HepG2 (cell line): ENCODE data around the gene BAHCC1. TPM values are rescaled to one million over a fixed set of nuclear protein-coding genes. Genes with fewer than 3 reads are reported as not detected.

Source experiments
- KDM1A ChIP-seq: IDR thresholded peaks from 2 replicates; pipeline ENCODE4 v1.6.1; 2016; ENCODE audit warnings: missing compliant biosample characterization
- KDM5B ChIP-seq: sonication (generic); formaldehyde crosslinking; IDR thresholded peaks from 2 replicates; pipeline ENCODE4 v1.4.0; 2020; ENCODE audit warnings: missing genetic modification reagents, mild to moderate bottlenecking, borderline replicate concordance
- KLF12 ChIP-seq: sonication (generic); formaldehyde crosslinking; IDR thresholded peaks from 2 replicates; pipeline ENCODE4 v1.4.0; 2020; ENCODE audit warnings: missing genetic modification reagents, borderline replicate concordance
- MAF1 ChIP-seq: sonication (generic); formaldehyde crosslinking; IDR thresholded peaks from 2 replicates; pipeline ENCODE4 v1.5.0; 2020; ENCODE audit warnings: missing genetic modification reagents, borderline replicate concordance
- NKX3-1 ChIP-seq: sonication (generic); formaldehyde crosslinking; IDR thresholded peaks from 2 replicates; pipeline ENCODE4 v1.5.0; 2020; ENCODE audit warnings: missing genetic modification reagents
- NR2F1 ChIP-seq, 2 experiments: fragments of 450-650 bp in 1 of 2; formaldehyde crosslinking in 1 of 2; IDR thresholded peaks; 2 replicates each; pipeline versions ENCODE4 v1.5.0 to v1.6.1; 2016 to 2020; ENCODE audit warnings: mild to moderate bottlenecking in 1 of 2, missing compliant biosample characterization in 1 of 2, missing genetic modification reagents in 1 of 2, moderate library complexity in 1 of 2
- PBX3 ChIP-seq: sonication (generic); formaldehyde crosslinking; IDR thresholded peaks from 2 replicates; pipeline ENCODE4 v1.8.1; 2023; ENCODE audit warnings: missing genetic modification reagents, inconsistent platforms, borderline replicate concordance
- PHF5A ChIP-seq: IDR thresholded peaks from one replicate; pipeline ENCODE4 v1.6.1; 2018; ENCODE audit warnings: low read depth, missing genetic modification reagents; ENCODE audit not compliant: unreplicated experiment
- SALL2 ChIP-seq: sonication (generic); formaldehyde crosslinking; IDR thresholded peaks from 2 replicates; pipeline ENCODE4 v1.8.1; 2023; ENCODE audit warnings: mild to moderate bottlenecking, missing genetic modification reagents, inconsistent platforms
- SNAPC2 ChIP-seq: sonication (generic); formaldehyde crosslinking; IDR thresholded peaks from 2 replicates; pipeline ENCODE4 v1.8.1; 2022; ENCODE audit warnings: mild to moderate bottlenecking, missing genetic modification reagents
- SRSF1 ChIP-seq: fragments of 200-400 bp; formaldehyde crosslinking; optimal IDR thresholded peaks from 2 replicates; pipeline ENCODE3; 2017; ENCODE audit warnings: mild to moderate bottlenecking, low read depth, low read length, moderate library complexity
- TFDP2 ChIP-seq: sonication (generic); formaldehyde crosslinking; IDR thresholded peaks from 2 replicates; pipeline ENCODE4 v1.4.0; 2020; ENCODE audit warnings: missing genetic modification reagents
- ZNF30 ChIP-seq: sonication (generic); formaldehyde crosslinking; IDR thresholded peaks from 2 replicates; pipeline ENCODE4 v1.5.0; 2020; ENCODE audit warnings: mild to moderate bottlenecking, missing genetic modification reagents
- ZNF687 ChIP-seq: sonication (generic); formaldehyde crosslinking; IDR thresholded peaks from 2 replicates; pipeline ENCODE4 v1.5.1; 2020; ENCODE audit warnings: mild to moderate bottlenecking, missing genetic modification reagents, moderate library complexity
- ZNF7 ChIP-seq: IDR thresholded peaks from 2 replicates; pipeline ENCODE4 v1.6.1; 2016; ENCODE audit warnings: missing biosample characterization, missing genetic modification reagents
- ZNF800 ChIP-seq: sonication (generic); formaldehyde crosslinking; IDR thresholded peaks from 2 replicates; pipeline ENCODE4 v1.4.0; 2020; ENCODE audit warnings: missing genetic modification reagents
- ZXDC ChIP-seq: sonication (generic); formaldehyde crosslinking; IDR thresholded peaks from 2 replicates; pipeline ENCODE4 v1.5.0; 2020; ENCODE audit warnings: mild to moderate bottlenecking, missing genetic modification reagents
- polyA plus RNA-seq, 8 experiments: library from polyadenylated mRNA; depleted of rRNA in 3 of 8; stranded (reverse) in 7 of 8; unstranded in 1 of 8; fragments of >200 nt; fragmentation: Illumina TruSeq in 4 of 8; extraction: Trizol in 4 of 8; gene quantifications; 2 replicates each; pipeline versions ENCODE4 v1.2.1 to v1.2.3, GENCODE V29; 2011 to 2016; ENCODE audit warnings: low read depth in 4 of 8, missing spikeins in 1 of 8, mixed read lengths in 1 of 8; ENCODE audit not compliant: insufficient read depth in 1 of 8
- total RNA-seq, 5 experiments: library from RNA; depleted of rRNA; stranded (reverse); fragments of >200 nt; fragmentation: Illumina TruSeq; extraction: Trizol; gene quantifications; 2 replicates each; pipeline ENCODE4 v1.2.3, GENCODE V29; 2016; ENCODE audit warnings: low read depth in 1 of 5

BAHCC1 gene
- total and polyA plus RNA-seq, 2 of the 13 experiments (the other 11 are each of a cell fraction or from before 2014, with no cell fraction given): 1.4 to 1.7 TPM

- peak; percentile 46 for TF ChIP-seq SRSF1
- peak; percentile 62; the same call in 1 of the 2 replicates for TF ChIP-seq NKX3-1 (CRISPR knock-in tag)
- TF ChIP-seq NR2F1 (CRISPR knock-in tag; IDR thresholded peaks at IDR 0.05): no peak
- peak; percentile 64; the same call in 1 of the 2 replicates for TF ChIP-seq KDM5B
- TF ChIP-seq ZXDC: peak; percentile 64; the same call in 1 of the 2 replicates
- no peak for TF ChIP-seq SALL2 (CRISPR knock-in tag)
- 0 out of 2 replicates have a peak, but pooled peaks have one; percentile 57 for TF ChIP-seq SNAPC2 (CRISPR knock-in tag)
- TF ChIP-seq MAF1 (CRISPR knock-in tag): no peak
- no peak for TF ChIP-seq PBX3 (CRISPR knock-in tag)
- no peak for TF ChIP-seq ZNF7 (CRISPR knock-in tag)
- 0 out of 2 replicates have a peak, but pooled peaks have one; percentile 33 for TF ChIP-seq ZNF800 (CRISPR knock-in tag)
- TF ChIP-seq PHF5A: no peak
- no peak for TF ChIP-seq KDM1A (CRISPR knock-in tag)
- TF ChIP-seq KLF12 (CRISPR knock-in tag): peak; percentile 55; the same call in 1 of the 2 replicates
- no peak for TF ChIP-seq ZNF30
- peak; percentile 72 for TF ChIP-seq ZNF687 (CRISPR knock-in tag)
- peak; percentile 14; the same call in 1 of the 2 replicates for TF ChIP-seq TFDP2 (CRISPR knock-in tag)
These were observed 119.7 kb downstream of the BAHCC1 start (continued) for GRCh38 chr17:81514739-81515529.
